ENCODE measurements around the gene MYEF2. TPM values are rescaled to one million over a fixed set of nuclear protein-coding genes. Genes with fewer than 3 reads are reported as not detected.

Gene MYEF2
- total and polyA plus RNA-seq, 2 of the 13 experiments (the other 11 are each of a cell fraction or from before 2014, with no cell fraction given), result 10.3 to 10.5 TPM

DNA sequence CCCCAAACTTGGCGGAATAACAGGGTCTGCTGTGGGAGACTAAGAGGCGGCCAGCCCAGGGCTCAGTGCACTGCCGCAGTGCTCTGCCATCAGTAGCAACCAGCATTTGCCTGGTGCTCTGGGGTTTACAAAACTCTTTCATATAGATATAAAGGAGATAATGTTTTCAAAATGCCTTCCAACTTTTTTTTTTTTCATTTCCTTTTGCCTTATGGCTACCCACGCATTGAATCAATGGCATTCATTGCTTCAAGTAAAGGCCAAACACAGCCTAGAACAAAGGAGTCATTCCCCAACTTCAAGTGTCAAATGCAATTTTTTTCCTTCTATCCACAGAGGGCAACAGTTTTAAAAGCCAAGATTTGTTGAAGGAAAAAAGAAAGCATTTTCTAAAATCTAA, 68.9 kb downstream of the MYEF2 start:
- H3K9ac ChIP-seq (ENCODE audit: insufficient read depth, low read depth, low read length), result no peak overlapping the region
- no peak overlapping the region for H3K4me2 ChIP-seq (ENCODE audit: low read depth, low read length)
- H3K36me3 ChIP-seq (replicated peaks in 1 of 2; ENCODE audit: control insufficient read depth in 1 of 2, insufficient read depth in 2 of 2, low read length in 2 of 2), result no peaks in the 10 kb centered on the region
- no peak overlapping the region for H3K27ac ChIP-seq (ENCODE audit: extremely low read length, insufficient read depth, low read length)
- H2AFZ ChIP-seq (ENCODE audit: low read length), result no peak overlapping the region
- TF ChIP-seq ZSCAN30 (CRISPR knock-in tag; IDR thresholded peaks at IDR 0.05) (no peak), ATF1 (CRISPR knock-in tag; IDR thresholded peaks at IDR 0.05) (no peak), HMG20A (CRISPR knock-in tag; IDR thresholded peaks at IDR 0.05; ENCODE audit: borderline replicate concordance) (no peak), TSC22D2 (CRISPR knock-in tag; IDR thresholded peaks at IDR 0.05; ENCODE audit: borderline replicate concordance) (no peak), SNRNP70 (IDR thresholded peaks at IDR 0.05; ENCODE audit: low read depth, low read length) (no peak), ZNF713 (CRISPR knock-in tag; IDR thresholded peaks at IDR 0.05) (no peak), KAT2B (IDR thresholded peaks at IDR 0.05; ENCODE audit: borderline replicate concordance, low read depth, low read length) (no peak), ZNF83 (CRISPR knock-in tag; IDR thresholded peaks at IDR 0.05; ENCODE audit: borderline replicate concordance) (no peak), ZKSCAN1 (IDR thresholded peaks at IDR 0.05; ENCODE audit: low read length) (no peak), ZNF746 (CRISPR knock-in tag; IDR thresholded peaks at IDR 0.05) (no peak), ZNF331 (CRISPR knock-in tag; IDR thresholded peaks at IDR 0.05) (no peak), ZBTB26 (CRISPR knock-in tag; IDR thresholded peaks at IDR 0.05; ENCODE audit: borderline replicate concordance) (no peak), XBP1 (CRISPR knock-in tag; IDR thresholded peaks at IDR 0.05) (no peak), FOXO1 (CRISPR knock-in tag; IDR thresholded peaks at IDR 0.05) (no peak)
- TF ChIP-seq, protein P1, sequence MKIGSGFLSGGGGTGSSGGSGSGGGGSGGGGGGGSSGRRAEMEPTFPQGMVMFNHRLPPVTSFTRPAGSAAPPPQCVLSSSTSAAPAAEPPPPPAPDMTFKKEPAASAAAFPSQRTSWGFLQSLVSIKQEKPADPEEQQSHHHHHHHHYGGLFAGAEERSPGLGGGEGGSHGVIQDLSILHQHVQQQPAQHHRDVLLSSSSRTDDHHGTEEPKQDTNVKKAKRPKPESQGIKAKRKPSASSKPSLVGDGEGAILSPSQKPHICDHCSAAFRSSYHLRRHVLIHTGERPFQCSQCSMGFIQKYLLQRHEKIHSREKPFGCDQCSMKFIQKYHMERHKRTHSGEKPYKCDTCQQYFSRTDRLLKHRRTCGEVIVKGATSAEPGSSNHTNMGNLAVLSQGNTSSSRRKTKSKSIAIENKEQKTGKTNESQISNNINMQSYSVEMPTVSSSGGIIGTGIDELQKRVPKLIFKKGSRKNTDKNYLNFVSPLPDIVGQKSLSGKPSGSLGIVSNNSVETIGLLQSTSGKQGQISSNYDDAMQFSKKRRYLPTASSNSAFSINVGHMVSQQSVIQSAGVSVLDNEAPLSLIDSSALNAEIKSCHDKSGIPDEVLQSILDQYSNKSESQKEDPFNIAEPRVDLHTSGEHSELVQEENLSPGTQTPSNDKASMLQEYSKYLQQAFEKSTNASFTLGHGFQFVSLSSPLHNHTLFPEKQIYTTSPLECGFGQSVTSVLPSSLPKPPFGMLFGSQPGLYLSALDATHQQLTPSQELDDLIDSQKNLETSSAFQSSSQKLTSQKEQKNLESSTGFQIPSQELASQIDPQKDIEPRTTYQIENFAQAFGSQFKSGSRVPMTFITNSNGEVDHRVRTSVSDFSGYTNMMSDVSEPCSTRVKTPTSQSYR (CRISPR knock-in tag; IDR thresholded peaks at IDR 0.05; ENCODE audit: borderline replicate concordance), result no peak
- TF ChIP-seq, protein P2, sequence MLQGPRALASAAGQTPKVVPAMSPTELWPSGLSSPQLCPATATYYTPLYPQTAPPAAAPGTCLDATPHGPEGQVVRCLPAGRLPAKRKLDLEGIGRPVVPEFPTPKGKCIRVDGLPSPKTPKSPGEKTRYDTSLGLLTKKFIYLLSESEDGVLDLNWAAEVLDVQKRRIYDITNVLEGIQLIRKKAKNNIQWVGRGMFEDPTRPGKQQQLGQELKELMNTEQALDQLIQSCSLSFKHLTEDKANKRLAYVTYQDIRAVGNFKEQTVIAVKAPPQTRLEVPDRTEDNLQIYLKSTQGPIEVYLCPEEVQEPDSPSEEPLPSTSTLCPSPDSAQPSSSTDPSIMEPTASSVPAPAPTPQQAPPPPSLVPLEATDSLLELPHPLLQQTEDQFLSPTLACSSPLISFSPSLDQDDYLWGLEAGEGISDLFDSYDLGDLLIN (CRISPR knock-in tag; IDR thresholded peaks at IDR 0.05; ENCODE audit: borderline replicate concordance), result no peak
- TF ChIP-seq, protein P3, sequence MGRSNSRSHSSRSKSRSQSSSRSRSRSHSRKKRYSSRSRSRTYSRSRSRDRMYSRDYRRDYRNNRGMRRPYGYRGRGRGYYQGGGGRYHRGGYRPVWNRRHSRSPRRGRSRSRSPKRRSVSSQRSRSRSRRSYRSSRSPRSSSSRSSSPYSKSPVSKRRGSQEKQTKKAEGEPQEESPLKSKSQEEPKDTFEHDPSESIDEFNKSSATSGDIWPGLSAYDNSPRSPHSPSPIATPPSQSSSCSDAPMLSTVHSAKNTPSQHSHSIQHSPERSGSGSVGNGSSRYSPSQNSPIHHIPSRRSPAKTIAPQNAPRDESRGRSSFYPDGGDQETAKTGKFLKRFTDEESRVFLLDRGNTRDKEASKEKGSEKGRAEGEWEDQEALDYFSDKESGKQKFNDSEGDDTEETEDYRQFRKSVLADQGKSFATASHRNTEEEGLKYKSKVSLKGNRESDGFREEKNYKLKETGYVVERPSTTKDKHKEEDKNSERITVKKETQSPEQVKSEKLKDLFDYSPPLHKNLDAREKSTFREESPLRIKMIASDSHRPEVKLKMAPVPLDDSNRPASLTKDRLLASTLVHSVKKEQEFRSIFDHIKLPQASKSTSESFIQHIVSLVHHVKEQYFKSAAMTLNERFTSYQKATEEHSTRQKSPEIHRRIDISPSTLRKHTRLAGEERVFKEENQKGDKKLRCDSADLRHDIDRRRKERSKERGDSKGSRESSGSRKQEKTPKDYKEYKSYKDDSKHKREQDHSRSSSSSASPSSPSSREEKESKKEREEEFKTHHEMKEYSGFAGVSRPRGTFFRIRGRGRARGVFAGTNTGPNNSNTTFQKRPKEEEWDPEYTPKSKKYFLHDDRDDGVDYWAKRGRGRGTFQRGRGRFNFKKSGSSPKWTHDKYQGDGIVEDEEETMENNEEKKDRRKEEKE (IDR thresholded peaks at IDR 0.05), result no peak
- H3K4me3 ChIP-seq (replicated peaks in 1 of 3; ENCODE audit: insufficient read depth in 1 of 3, low read depth in 2 of 3, low read length in 3 of 3), result no peak overlapping the region
- ATAC-seq (no peak), FAIRE-seq (no peak), DNase-seq (ENCODE audit: low spot score) (no peak)
- in situ Hi-C loops (cut with HindIII; ENCODE audit: extremely low pct_ligation_motif_present, low pct_unique_long_range_greater_than_20kb) (no loop called here), intact Hi-C loops (cut with micrococcal nuclease; ENCODE audit: unreplicated experiment) (no loop called here)
- POLR2A ChIA-PET, result no interaction called here
- no peaks in the 10 kb centered on the region for H3K27me3 ChIP-seq (ENCODE audit: control insufficient read depth in 1 of 2, insufficient read depth in 2 of 2, low read length in 2 of 2)
- H3K9me3 ChIP-seq (ENCODE audit: low read length), result no peaks in the 10 kb centered on the region
- no peaks in the 10 kb centered on the region for H3K79me2 ChIP-seq (ENCODE audit: insufficient read depth, low read length)
- no TSS peak for BruUV-seq (replicated peaks)
- no peaks in the 10 kb centered on the region for H3K4me1 ChIP-seq (ENCODE audit: insufficient read depth, low read length)
- CTCF ChIA-PET (ENCODE audit: low intra/inter-chr PET ratio, low total read pairs), result no interaction called here
- no peaks in the 10 kb centered on the region for H4K20me1 ChIP-seq (ENCODE audit: insufficient read depth, low read length)
- WGBS (ENCODE audit: low lambda C conversion rate), result 78% methylated on average over 4 of the region's 4 CpGs
